GM18507 (cell line): Measurements from ENCODE around the gene OR56B1.

Source experiments
- DNase-seq: peaks from one replicate; pipeline ENCODE4 v3.0.0; 2011; ENCODE audit warnings: low read depth; ENCODE audit not compliant: insufficient read length; ENCODE audit errors: extremely low spot score
- FAIRE-seq: peaks from 2 replicates; lab custom pipeline; 2011; peaks lifted over from hg19 to GRCh38; lab: Jason Lieb, UNC

The OR56B1 gene

DNA sequence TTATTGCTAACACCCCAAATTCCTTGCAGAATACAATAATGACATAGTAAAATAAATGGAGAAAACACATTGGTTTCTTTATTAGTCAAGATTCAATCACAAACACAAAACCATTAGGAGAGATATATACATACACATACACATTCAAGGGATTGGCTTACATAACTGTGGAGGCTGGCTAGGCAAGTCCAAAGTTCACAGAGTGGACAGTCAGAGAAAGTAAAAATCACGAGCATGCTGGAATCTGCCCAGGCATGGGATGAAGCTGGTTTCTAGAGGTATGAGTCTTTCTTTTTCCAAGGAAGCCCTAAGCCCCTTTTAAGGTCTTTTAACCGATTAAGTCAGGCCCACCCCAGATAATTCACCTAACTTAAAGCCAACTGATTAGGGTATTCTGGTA, 13.6 kb upstream of the OR56B1 start:
- no peak for FAIRE-seq
- DNase-seq, result no peak

DNA sequence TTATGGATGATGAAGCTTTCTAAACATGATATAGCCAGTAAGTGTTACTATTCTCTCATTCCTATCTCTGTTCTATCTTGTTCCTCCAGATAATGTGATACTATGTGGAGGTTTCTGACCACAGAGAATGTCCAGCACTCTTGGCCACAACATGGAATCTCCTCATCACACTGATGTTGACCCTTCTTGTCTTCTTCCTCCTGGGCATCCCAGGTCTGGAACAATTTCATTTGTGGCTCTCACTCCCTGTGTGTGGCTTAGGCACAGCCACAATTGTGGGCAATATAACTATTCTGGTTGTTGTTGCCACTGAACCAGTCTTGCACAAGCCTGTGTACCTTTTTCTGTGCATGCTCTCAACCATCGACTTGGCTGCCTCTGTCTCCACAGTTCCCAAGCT, 9.9 kb upstream of the OR56B1 start:
- no peak for DNase-seq
- no peak for FAIRE-seq

DNA sequence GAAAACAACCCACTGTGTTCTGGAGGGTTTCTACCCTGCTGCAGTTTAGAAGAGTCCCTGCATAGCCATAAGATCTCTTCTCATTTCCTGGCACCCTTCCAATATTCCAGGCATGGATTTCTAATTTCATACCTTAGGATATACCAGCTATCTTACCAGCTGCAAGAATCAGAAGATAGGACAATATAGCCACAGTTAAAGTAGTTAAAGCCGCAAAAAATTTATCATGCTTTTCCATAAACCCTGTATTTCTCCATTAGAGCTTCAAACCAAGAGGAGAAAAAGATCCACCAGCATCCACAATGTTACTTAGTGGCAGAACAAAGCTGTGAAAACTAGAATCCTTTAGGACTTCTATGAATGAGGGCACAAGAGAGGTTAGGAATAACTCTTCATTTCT, 8.6 kb upstream of the OR56B1 start:
- DNase-seq, result no peak

DNA sequence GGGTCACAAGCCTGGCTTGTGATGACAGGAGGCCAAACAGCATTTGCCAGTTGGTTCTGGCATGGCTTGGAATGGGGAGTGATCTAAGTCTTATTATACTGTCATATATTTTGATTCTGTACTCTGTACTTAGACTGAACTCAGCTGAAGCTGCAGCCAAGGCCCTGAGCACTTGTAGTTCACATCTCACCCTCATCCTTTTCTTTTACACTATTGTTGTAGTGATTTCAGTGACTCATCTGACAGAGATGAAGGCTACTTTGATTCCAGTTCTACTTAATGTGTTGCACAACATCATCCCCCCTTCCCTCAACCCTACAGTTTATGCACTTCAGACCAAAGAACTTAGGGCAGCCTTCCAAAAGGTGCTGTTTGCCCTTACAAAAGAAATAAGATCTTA, 843 bp downstream of the OR56B1 start:
- DNase-seq (no peak), FAIRE-seq (no peak)

More for the DNA sequence above, 8.6 kb upstream of the OR56B1 start:
- no peak for FAIRE-seq

- no peak for FAIRE-seq
Measured at GRCh38 chr11:5737670-5738392, 1.6 kb downstream of the OR56B1 start.

DNA sequence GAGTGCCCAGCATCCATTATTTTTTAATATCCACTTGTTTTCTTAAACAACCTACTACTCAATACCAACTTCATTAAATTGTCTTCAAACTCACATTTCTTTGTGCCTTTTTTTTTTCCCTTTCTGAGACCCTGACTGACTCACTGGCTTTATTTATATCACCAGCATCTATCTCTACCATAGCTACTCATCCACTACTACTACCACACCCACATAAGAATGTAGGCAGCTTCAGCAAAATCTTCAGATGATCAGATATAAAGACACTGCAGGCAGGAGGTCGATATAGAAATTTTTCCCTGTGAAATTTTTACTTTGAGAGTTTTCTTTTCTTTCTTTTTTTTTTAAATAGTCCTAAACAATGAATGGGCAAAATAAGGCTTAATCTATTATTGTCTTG, 2.2 kb downstream of the OR56B1 start:
- FAIRE-seq (no peak), DNase-seq (no peak)

More at GRCh38 chr11:5737670-5738392, 1.6 kb downstream of the OR56B1 start:
- no peak for DNase-seq

DNA sequence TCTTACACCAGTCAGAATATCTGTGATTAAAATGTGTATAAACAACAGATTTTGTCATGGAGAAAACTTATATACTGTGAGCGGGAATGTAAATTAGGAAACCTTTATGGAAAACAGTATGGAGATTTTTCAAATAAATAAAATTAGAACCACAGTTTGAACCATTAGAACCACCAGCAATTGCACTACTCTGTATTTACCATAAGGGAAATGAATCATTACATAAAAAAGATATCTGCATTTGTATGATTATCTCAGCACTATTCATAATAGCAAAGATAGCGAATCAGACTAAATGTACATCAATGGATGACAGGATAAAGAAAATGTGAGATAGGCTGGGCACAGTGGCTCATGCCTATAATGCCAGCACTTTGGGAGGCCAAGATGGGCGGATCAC, 10.4 kb downstream of the OR56B1 start:
- DNase-seq (no peak), FAIRE-seq (no peak)

GRCh38 chr11:5749836-5750235, 13.6 kb downstream of the OR56B1 start:
- no peak for FAIRE-seq

DNA sequence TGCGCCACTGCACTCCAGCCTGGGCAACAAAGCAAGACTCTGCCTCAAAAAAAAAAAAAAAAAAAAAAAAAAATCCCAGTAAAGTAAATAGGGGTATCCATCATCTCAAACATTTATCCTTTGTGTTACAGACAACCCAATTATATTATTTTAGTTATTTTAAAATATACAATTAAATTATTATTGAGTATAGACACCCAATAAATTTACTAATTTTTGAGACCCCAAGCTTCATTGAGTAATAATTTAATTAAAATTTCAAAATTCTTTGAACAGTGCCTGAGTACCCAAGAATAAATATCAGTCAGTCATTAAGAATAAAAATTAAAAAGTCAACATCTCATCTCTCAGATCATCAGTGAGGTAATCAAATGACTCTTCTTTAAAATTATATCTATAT, 17.7 kb downstream of the OR56B1 start, which contains the start of gene OR52N4:
TSS of gene OR52N4 (plus strand) at position 301 of the 400 bp plus-strand sequence. CDS start 498 bp downstream, outside the sequence.
- no peak for FAIRE-seq
- DNase-seq, result no peak

More at GRCh38 chr11:5749836-5750235, 13.6 kb downstream of the OR56B1 start:
- DNase-seq, result no peak

GRCh38 chr11:5767056-5767455, 30.8 kb downstream of the OR56B1 start:
- no peak for FAIRE-seq
- no peak for DNase-seq

DNA sequence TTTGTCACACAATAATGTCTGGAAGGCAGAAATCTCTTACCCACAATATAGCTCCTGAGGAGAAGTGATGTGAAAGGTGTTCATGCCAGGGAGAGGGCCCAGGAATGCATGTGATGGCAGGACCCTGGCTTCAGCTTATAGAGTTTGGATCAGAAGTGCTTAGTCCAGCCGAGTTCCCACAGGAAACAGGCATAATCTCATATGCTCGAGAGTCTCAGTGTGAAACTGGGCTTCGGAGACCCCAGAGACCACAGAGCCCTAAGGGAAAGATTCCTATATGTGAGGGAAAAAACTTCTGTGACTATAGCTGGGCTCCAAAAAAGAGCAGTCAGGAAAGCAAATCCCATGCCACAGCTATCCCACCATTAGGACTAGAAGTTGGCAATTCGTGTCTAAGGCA, 47.0 kb downstream of the OR56B1 start, which contains the start of gene OR52N5:
TSS of gene OR52N5 (minus strand) at position 101 of the 400 bp plus-strand sequence. CDS start 4,721 bp downstream, outside the sequence.
- no peak for DNase-seq
- no peak for FAIRE-seq
